HL-60 (cell line): Measurements from ENCODE around the gene NFYA.

Experiments
- DNase-seq, 2 experiments: peaks; one replicate each; pipeline ENCODE4 v3.0.0-alpha.2; 2010 to 2020; ENCODE audit warnings: low read depth in 1 of 2, low spot score in 1 of 2
- H3K27ac ChIP-seq: fragments of 250-450 bp; sonication (Bioruptor Pico); replicated peaks from 2 replicates; pipeline ENCODE4 v1.5.1; 2020; ENCODE audit warnings: mild to moderate bottlenecking, moderate library complexity
- H3K27me3 ChIP-seq: fragments of 250-450 bp; sonication (Bioruptor Pico); 2 replicates; pipeline ENCODE4 v1.5.1; 2021; ENCODE audit warnings: mild to moderate bottlenecking, moderate library complexity; ENCODE audit not compliant: insufficient read depth, poor library complexity, severe bottlenecking
- H3K4me3 ChIP-seq: replicated peaks from 2 replicates; pipeline ENCODE4 v1.5.1; 2011; ENCODE audit warnings: mild to moderate bottlenecking, control low read depth, low read length; ENCODE audit not compliant: insufficient read depth
- GABPA ChIP-seq: IDR thresholded peaks from 2 replicates; pipeline ENCODE4 v1.6.1; 2012; ENCODE audit warnings: low read depth
- POLR2AphosphoS5 ChIP-seq: IDR thresholded peaks from 2 replicates; pipeline ENCODE4 v1.6.1; 2012; ENCODE audit warnings: low read depth
- SPI1 ChIP-seq: IDR thresholded peaks from 2 replicates; pipeline ENCODE4 v1.6.1; 2012; ENCODE audit warnings: low read depth, mild to moderate bottlenecking, borderline replicate concordance
- TF ChIP-seq, protein P1 (sequence below): IDR thresholded peaks from one replicate; pipeline ENCODE4 v1.5.1; 2011; ENCODE audit warnings: low read length, control low read depth, inconsistent platforms; ENCODE audit not compliant: insufficient read depth
- TF ChIP-seq, protein P2 (sequence below): IDR thresholded peaks from 2 replicates; pipeline ENCODE4 v1.6.1; 2012; ENCODE audit warnings: low read depth; ENCODE audit not compliant: insufficient replicate concordance

NFYA gene

DNA sequence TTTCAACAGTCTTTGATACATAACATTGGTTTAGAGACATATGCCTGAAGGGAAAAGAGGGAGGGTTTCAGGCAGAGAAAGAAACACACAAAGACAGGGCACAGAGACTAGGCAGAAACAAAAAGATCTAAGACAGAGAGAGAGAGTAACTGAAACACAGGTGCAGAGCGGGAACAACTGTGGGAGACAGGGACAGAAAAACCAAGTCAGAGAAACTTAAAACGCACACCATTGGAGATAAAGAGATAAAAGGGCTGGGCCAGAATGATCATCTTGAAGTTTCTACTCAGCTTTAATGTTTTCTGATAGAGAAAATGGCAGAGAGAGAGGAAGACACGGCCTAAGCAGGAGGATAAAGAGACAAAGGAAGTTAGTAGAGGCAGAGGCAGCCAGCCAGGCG lies 45.5 kb upstream of the NFYA start:
- no peak for DNase-seq
- TF ChIP-seq GABPA, result no peak
- TF ChIP-seq SPI1, result no peak
- TF ChIP-seq, protein P1, sequence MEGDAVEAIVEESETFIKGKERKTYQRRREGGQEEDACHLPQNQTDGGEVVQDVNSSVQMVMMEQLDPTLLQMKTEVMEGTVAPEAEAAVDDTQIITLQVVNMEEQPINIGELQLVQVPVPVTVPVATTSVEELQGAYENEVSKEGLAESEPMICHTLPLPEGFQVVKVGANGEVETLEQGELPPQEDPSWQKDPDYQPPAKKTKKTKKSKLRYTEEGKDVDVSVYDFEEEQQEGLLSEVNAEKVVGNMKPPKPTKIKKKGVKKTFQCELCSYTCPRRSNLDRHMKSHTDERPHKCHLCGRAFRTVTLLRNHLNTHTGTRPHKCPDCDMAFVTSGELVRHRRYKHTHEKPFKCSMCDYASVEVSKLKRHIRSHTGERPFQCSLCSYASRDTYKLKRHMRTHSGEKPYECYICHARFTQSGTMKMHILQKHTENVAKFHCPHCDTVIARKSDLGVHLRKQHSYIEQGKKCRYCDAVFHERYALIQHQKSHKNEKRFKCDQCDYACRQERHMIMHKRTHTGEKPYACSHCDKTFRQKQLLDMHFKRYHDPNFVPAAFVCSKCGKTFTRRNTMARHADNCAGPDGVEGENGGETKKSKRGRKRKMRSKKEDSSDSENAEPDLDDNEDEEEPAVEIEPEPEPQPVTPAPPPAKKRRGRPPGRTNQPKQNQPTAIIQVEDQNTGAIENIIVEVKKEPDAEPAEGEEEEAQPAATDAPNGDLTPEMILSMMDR, result no peak
- TF ChIP-seq, protein P2, sequence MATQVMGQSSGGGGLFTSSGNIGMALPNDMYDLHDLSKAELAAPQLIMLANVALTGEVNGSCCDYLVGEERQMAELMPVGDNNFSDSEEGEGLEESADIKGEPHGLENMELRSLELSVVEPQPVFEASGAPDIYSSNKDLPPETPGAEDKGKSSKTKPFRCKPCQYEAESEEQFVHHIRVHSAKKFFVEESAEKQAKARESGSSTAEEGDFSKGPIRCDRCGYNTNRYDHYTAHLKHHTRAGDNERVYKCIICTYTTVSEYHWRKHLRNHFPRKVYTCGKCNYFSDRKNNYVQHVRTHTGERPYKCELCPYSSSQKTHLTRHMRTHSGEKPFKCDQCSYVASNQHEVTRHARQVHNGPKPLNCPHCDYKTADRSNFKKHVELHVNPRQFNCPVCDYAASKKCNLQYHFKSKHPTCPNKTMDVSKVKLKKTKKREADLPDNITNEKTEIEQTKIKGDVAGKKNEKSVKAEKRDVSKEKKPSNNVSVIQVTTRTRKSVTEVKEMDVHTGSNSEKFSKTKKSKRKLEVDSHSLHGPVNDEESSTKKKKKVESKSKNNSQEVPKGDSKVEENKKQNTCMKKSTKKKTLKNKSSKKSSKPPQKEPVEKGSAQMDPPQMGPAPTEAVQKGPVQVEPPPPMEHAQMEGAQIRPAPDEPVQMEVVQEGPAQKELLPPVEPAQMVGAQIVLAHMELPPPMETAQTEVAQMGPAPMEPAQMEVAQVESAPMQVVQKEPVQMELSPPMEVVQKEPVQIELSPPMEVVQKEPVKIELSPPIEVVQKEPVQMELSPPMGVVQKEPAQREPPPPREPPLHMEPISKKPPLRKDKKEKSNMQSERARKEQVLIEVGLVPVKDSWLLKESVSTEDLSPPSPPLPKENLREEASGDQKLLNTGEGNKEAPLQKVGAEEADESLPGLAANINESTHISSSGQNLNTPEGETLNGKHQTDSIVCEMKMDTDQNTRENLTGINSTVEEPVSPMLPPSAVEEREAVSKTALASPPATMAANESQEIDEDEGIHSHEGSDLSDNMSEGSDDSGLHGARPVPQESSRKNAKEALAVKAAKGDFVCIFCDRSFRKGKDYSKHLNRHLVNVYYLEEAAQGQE, result no peak
- no peak for TF ChIP-seq POLR2AphosphoS5
- no peak overlapping the region for H3K4me3 ChIP-seq
- no peak overlapping the region for H3K27ac ChIP-seq
- H3K27me3 ChIP-seq, result no peaks in the 10 kb centered on the region

DNA sequence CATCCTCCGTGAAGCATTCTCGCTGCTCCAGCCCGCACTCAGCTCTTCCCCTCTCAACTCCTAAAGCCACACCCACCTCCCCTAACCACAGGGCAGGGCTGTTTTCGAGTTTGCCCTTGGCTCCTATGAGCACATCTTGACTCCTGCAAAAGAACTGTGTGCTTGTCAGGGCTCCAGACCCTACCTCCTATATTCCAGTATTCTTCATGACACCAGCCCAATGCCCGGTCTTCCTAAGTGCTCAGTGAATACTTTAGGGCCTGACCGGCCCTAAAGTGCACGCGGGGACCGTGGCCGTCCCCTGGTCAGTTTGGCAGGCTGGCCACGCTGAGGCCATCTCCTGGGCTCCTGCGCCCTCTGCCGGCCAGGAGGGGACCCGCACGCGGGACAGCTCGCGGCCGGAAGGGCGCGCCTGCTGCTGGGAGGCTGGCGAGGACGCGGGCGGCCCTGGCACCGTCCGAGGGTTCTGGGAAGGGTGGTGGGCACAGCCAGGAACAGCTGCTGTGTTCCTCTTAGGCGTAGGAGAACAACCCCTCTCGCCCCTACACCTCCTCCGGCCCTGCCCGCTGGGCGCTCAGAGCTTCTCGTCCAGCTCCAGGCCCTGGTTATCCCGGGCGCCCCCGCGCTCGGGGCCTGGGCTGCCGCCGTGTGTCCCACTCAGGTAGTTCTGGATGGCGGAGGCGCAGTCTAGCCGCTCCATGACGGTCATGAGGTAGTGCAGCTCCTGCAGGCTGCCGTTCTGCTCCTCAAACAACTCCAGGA lies 44.8 kb upstream of the NFYA start:
- DNase-seq, result peak; percentile 50 to 69
- H3K27ac ChIP-seq, result 0 out of 2 replicates have a peak overlapping the region, but pooled peaks have one; percentile 11
- H3K4me3 ChIP-seq, result peak overlapping the region; percentile 34
- no peak for TF ChIP-seq GABPA
- TF ChIP-seq, protein P1, result peak; percentile 80
- H3K27me3 ChIP-seq, result no peaks in the 10 kb centered on the region

DNA sequence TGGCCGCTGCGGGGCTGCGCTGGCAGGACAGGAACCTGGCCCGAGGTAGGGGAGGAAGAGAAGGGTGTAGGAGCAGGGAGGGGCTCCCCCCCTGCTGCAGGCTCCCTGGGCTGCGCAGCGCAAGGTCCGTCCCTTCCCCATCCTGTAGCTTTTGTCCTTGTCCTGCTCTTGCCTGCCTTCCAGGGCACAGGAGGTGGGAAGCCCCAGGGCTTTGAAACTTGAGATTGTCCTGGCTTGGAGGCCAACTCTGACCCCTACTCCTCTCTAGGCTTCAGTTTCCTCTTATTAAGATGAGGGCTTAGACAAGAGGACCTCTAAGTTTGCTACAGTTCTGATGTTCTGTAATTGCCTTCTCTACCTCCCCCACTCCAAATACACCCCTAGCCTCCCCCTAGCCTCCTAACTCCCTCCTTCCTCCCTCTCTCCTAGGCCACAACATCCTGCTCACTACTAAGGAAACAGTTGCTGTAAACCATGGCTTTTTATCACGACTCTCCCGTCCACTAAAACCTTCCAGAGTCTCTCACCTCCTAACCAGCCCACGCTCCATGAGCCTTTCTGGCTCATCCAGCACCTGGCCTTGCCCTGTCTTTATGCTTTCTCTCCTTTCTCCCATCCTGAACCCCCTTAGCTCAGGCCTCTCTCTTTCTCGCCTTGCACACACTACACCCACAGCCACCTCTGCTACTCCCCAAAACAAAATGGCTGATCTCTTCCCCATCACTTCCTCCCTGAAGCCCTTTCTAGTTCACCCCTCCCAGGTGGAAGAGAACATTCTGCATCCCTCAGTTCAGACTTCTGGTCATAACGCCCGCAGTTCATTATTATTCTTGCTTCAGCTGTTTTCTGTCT lies 44.0 kb upstream of the NFYA start:
- peak in 1 of 2 experiments; percentile 20 for DNase-seq

More for the DNA sequence above, 44.0 kb upstream of the NFYA start:
- Histone ChIP-seq H3K4me3 (peak overlapping the region; percentile 34), H3K27me3 (no peaks in the 10 kb centered on the region), H3K27ac (0 out of 2 replicates have a peak overlapping the region, but pooled peaks have one; percentile 11)
- TF ChIP-seq GABPA (no peak), POLR2AphosphoS5 (no peak), SPI1 (peak; percentile 48)
- TF ChIP-seq, protein P1, result no peak
- TF ChIP-seq, protein P2, result no peak
